ENCODE measurements around the gene CACNA2D4.

- TF ChIP-seq CTCF (conservative IDR thresholded peaks at IDR 0.05 in 1 of 2, IDR thresholded peaks at IDR 0.05 in 1 of 2; ENCODE audit: low read depth in 1 of 2, low read length in 2 of 2), result no peak
- no peak for TF ChIP-seq EZH2 (IDR thresholded peaks at IDR 0.05; ENCODE audit: low read length, missing control alignments)
Measured at GRCh38 chr12:1842905-1843640, 75.4 kb downstream of the CACNA2D4 start.
